Activated CD8-positive, alpha-beta memory T cell treated with anti-CD3 and anti-CD28 coated beads, Interleukin-2, amount 50 U/mL, for 24 hours (primary cell): ENCODE results near the gene VSTM2B.

ENCODE experiments used
- DNase-seq: peaks from one replicate; pipeline ENCODE4 v3.0.0-alpha.2; 2020; ENCODE audit errors: extremely low read depth

Gene VSTM2B

GRCh38 chr19:29515706-29516357, 10.0 kb upstream of the VSTM2B start:
- DNase-seq, result no peak

GRCh38 chr19:29516358-29516725, 9.5 kb upstream of the VSTM2B start:
- no peak for DNase-seq

DNA sequence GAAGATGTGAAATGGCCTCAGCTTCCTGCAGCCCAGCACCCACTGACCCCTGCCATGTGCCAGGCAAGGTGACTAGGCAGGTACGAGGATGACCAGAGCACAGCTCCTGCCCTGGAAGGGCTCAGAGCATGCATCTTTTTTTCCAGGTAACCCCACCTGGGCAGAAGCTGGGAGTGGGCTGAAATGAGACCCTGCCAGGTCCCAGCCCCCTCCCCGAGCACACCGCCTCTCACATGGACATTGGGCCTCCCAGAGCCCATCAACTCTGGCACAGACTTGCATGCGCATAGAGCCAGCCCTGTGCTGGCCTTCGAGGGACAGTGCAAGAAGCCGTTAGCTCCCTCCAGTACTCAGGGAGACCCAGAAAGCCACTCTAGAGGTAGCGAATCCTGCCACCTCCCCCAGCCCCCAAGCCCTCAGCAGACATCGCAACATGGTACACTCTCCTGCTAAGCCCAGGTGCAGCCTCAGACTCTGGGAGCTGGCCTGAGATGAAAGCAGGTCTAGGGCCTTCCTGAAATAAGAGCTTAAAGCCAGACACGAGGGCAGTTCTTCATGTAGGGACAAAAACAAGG, 8.9 kb upstream of the VSTM2B start:
- DNase-seq, result no peak

GRCh38 chr19:29517412-29517811, 8.4 kb upstream of the VSTM2B start:
- DNase-seq, result no peak

DNA sequence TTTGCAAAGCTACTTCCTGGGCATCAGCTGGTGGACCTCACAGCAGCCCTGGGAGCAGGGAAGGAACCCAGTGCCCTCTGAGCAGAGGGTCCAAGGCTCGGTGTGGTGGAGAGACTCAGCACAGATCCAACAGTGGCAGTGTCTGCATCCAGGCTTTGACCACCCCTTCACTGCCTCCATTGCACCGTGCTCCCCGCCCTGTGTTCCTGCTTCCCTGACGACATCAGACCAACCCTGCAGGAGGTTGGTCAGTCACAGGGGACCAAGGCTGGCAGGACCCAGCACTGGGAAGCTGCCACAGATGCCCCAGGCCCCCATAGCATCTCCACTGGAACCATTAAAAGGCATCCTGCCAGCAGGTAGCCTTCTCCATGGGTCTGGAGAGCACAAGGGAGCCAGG, 7.8 kb upstream of the VSTM2B start:
- no peak for DNase-seq

DNA sequence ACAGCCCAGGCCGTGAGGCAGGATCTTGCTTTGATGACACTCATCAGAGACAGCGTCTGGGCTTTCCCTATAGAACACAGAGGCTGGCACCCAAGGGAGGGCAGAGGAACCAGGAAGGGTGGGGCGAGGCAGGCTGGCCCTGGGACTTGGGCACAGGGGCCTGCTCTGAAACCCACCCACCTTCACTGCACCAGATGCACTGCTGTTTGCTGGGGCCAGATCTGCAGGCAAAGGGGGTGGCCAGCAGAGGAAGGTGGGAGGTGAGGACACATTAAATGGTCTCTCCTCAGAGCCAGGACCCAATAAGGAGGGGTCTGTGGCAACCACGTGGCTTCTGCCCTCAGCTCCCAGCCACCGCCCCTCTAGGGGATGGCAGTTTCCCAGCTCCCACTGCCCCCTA, 6.6 kb upstream of the VSTM2B start:
- DNase-seq, result no peak

DNA sequence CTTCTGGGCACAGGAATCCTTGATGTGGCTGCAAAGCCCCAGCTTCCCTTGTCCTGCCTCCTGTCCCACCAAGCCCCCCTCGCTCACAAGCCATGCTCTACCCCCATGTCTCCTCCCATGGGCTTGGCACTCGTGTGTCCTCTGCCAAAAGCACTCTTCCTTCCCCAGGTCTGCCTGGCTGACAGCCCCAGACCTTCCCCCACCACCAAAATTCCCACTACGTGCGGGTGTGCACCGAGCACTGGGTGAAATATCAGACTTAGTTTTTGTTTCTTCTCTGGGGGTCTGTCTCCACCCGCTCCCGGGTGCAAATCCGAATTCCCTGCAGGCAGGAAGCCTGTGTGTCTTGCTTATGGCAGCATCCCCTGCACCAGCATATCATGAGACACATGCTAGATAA, 5.9 kb upstream of the VSTM2B start:
- no peak for DNase-seq

GRCh38 chr19:29520390-29520789, 5.4 kb upstream of the VSTM2B start:
- DNase-seq, result no peak

DNA sequence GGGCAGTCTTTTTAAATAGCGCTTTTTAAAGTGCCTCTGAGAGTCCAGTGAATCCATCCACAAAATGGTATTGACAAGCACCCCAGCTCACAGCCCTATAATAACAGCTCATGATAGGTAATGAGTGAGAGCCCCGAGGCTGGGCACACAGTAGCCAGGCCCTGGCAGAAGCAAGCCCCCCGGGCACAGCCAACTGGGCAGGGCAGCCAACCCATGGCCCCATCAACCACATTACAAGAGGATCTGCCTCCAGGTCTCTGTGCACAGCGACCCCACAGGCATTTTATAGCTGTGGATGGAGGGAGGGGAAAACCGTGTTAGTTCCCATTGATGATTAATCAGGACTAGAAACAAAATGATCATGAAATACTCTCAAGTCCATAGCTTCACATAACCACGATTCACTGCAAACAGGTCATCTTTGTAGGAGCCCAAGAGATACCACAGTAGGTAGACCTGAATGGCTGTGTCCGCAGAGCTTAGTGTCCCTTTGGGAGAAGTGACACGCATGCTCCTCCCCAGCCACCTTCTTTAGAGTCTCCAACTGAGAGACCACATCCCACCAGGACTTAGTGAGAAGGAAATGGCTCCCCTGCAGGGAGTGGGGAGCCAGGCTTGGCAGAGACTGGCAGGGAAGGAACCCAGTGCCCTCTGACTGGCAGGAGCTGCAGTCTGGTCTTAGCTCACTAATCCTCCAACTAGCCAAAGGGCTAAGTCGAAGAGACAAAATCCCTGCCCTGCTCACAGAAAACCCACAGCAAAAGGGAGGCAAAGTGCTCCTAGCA, 4.3 kb upstream of the VSTM2B start:
- no peak for DNase-seq

DNA sequence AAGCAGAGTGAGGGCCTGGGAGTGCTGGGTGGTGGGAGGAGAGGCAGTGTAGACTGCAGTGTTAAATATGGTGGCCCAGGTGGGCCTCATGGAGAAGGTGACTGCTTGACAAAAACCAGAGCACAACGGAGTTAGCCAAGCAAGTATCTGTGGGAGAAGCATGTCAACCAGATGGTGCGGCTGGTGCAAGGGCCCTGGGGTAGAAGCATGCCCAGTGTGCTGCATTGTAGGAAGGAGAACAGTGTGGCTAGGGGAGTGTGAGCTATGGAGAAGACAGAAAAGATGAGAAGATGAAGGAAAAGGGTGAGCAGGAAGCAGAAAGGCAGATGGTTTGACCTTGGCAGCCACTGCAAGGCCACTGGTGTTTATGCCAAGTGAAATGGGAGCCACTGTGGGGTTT, 2.2 kb upstream of the VSTM2B start:
- DNase-seq, result no peak

DNA sequence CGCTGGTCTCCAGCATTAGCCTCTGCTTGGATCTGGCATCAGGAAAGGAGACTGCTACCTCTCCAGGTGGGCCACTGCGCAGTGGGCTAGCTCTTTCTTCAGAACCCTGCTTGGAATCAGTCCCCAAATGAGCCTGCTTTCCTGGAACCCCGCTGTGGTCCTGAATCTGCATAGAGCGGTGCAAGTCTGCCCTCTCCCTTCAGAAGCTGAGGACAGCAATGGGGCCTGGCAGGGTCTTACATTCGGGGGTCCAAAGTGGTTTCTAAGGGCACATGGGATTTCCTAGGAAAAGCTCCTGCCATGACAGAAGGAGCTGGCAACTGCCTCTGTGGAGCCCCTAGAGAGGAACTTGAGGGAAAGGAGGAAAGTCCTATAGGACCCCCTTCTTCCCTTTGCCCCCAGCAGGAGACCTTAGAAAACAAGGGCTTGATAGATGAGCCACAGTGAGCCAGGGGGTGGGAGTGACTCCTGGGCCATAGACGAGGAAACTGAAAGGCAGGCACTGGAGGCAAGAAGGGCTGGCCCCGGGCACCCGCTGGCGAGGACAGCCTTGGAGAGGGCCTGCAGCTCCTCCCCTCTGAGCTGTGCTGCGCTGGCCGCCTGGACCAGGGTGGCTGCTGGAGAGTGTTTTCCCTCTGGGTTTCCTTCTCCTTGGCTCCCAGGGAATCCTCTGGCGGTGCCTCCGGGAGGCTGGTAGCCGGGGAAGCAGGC, 1.4 kb upstream of the VSTM2B start:
- no peak for DNase-seq

GRCh38 chr19:29524912-29525831, 622 bp upstream of the VSTM2B start:
- no peak for DNase-seq

DNA sequence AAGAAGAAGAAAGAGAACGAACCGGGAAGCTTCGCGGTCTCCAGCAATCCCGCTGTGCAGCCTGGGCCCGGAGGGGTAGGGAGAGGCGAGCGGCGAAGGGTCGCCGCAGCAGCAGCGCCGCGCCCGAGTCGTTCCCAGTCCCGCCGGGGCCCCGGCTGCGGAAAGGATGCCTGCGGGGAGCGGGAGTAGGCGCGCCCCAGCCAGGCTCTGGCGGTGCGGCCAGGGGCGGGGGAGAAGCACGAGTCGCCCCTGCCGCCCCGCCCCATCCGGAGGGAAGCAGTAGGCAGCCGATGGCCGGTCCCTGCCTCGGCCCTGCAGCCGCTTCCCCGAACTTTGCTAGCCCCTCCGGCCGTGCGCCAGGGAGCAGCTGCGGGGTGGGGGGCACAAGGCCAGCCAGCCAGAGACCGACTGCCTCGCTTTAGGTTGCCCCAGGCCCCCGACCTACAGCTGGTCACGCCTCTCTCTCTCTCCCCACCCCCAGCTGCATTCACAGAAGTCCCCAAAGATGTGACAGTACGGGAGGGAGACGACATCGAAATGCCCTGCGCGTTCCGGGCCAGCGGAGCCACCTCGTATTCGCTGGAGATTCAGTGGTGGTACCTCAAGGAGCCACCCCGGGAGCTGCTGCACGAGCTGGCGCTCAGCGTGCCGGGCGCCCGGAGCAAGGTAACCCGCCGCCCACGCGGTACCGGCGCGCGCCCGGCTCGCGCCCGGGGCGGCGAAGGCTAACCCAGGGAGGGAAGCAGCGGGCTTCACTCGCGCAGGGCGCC, 1.1 kb downstream of the VSTM2B start:
- DNase-seq, result no peak

DNA sequence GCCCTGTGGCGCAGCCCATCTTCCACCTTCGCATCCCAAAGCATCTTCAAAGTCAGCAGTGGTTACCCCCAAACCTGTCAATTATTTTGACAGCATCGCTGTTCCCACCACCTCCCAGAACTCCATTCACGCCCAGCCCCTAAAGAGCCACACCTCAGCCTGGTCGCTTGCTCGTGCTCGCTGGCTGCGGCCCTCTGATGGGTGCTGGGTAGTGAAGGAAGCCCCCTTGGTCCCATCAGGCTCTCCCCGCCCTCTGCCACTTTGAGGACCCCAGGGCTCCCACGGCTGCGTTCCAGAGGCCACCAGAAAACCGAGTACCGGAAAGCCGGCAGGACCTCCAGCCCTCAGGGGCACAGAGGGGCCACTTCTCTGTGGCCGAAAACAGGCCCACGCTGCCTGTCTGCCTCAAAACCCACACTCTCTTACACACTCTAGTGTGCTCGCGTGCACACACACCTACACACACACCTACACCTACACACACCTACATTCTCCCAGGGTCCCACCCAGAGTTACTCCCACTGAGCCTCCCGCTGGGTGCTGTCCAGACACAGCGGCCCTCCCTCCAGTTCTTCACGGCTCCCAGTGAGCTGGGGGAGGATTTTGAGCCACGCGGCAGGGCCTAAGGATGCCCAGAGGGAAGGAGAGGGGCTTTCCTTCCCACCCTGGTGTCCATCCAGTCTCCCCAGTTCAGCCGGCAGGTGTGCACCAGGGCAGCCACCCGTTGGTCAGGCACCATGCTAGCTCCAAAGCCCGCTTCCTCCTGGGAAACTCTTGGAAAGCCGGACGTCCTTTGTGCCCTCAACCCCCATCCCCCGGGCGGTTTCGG, 1.9 kb downstream of the VSTM2B start:
- no peak for DNase-seq

GRCh38 chr19:29528350-29528945, 2.7 kb downstream of the VSTM2B start:
- peak; percentile 21 for DNase-seq

DNA sequence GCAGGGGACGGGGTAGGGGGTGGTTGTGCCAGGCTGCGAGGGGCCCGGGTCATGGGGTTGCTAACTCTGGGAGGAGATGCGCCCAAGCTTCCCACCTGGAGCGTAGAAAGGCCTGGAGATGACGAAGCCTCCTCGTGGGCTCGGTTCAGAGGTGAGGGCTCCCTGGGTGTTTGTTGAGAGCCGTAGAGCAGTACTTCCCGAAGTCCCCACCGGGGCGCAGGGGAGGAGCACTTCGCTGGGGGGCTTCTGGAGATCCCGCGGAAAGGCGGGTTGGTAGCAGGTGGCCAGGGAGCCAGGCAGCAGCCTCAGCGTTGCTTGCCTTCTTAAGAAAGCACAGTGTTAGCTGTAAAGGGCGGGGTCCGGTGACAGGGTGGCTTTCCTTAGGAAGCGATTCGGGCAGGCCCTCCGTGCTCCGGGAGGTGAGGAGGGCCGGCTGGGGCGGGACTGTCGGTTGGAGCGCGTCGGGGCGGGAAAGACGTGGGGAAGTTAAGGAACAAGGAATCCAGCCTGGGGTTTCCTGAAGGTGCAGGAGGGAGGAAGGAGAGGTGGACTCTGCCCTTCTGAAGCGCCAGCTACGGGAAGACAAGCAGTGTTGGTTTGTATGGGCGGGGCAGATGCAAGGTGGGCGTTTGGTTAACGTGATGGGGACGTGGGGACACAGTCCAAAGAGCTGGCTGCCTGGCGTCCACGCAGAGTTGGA, 3.3 kb downstream of the VSTM2B start:
- DNase-seq, result no peak

DNA sequence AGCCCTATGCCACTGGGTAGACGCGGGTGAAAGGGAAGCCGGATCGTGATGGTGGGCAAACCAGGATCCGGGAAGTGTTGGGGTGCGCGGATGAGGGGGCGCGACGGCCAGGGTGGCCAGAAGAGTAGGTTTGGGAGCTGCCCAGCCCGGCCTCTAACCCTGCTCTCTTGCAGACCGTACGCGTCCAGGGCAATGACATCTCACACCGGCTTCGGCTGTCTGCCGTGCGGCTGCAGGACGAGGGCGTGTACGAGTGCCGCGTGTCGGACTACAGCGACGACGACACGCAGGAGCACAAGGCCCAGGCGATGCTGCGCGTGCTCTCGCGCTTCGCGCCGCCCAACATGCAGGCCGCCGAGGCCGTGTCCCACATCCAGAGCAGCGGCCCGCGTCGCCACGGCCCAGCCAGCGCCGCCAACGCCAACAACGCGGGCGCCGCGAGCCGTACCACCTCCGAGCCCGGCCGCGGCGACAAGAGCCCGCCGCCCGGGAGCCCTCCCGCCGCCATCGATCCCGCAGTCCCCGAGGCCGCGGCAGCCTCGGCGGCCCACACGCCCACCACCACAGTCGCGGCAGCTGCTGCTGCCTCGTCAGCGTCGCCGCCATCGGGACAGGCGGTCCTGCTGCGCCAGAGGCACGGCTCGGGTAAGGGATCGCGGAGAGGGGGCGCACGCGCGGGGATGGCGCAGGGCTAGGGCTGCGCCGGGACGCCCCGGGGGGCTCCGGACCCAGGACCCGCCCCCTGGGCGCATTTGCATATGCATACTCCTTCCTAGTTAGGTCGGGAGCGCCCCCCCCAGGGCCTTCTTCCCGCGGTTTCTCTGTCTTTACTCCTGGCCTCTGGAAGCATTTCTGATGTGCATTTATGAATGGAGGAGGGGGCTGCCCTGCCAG, 4.1 kb downstream of the VSTM2B start:
- DNase-seq, result no peak
